K562 treated with DMSO at 1 percent for 12 hours (cell line): ENCODE results near the gene MRFAP1L1. TPM values are rescaled to one million over a fixed set of nuclear protein-coding genes. Genes with fewer than 3 reads are reported as not detected.

Experiments
- total RNA-seq: library from RNA; unstranded; fragments of 300-600 nt; gene quantifications from 2 replicates; pipeline ENCODE4 v1.2.3, GENCODE V29; 2022; ENCODE audit not compliant: insufficient read depth

The MRFAP1L1 gene
- 73.5 and 101 TPM in 2 replicates for total RNA-seq

GRCh38 chr4:6709230-6710114 is at the start of gene MRFAP1L1:
Gene MRFAP1L1 (minus strand): TSS chr4:6709865. CDS start chr4:6709629, 236 bp downstream.

DNA sequence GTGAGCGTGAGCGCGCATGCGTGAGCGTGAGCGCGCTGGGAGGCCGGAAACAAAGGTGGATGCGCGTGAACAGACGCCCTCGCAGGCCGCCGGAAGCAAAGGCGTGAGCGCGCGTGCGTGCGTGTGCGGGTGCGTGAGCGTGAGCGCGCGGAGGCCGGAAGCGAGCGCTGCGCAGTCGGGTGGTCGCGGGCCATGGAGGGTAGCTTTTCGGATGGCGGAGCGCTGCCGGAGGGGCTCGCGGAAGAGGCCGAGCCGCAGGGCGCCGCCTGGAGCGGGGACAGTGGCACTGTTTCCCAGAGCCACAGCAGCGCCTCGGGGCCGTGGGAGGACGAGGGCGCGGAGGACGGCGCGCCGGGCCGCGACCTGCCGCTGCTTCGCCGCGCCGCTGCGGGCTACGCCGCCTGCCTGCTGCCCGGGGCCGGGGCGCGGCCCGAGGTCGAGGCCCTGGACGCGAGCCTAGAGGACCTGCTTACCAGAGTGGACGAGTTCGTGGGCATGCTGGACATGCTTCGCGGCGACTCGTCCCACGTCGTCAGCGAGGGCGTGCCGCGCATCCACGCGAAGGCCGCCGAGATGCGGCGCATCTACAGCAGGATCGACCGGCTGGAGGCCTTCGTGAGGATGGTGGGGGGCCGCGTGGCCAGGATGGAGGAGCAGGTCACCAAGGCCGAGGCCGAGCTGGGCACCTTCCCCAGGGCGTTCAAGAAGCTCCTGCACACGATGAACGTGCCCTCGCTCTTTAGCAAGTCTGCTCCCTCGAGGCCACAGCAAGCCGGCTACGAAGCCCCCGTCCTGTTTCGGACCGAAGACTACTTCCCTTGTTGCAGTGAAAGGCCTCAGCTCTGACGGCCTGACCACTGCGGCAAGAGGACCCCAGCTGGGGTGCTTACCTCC is 6.6 kb upstream of the MRFAP1L1 start, which contains the start of gene BLOC1S4:
Gene BLOC1S4 (plus strand): TSS at position 157 of the 894 bp plus-strand sequence. CDS start 36 bp downstream, at position 193.

GRCh38 chr4:6693231-6694176 is 16.2 kb downstream of the MRFAP1L1 start, which contains the start of gene S100P:
Gene S100P (plus strand): TSS chr4:6693878. CDS start chr4:6693933, 55 bp downstream.

Other genes starting within 250 kb of the MRFAP1L1 start
- gene PPP2R2C, start 237.3 kb downstream of the MRFAP1L1 start, total RNA-seq, result not detected in 2 replicates
- gene MAN2B2, start 134.7 kb downstream of the MRFAP1L1 start, total RNA-seq, result 6.6 and 30.3 TPM in 2 replicates
- gene MRFAP1, start 69.2 kb downstream of the MRFAP1L1 start, total RNA-seq, result 346 and 408 TPM in 2 replicates
- gene S100P, start 16.0 kb downstream of the MRFAP1L1 start, total RNA-seq, result 77.1 and 186 TPM in 2 replicates
- gene BLOC1S4, start 6.3 kb upstream of the MRFAP1L1 start, total RNA-seq, result 36.1 and 37.4 TPM in 2 replicates
- 4.3 and 22.8 TPM in 2 replicates for gene KIAA0232, start 72.9 kb upstream of the MRFAP1L1 start, total RNA-seq
- gene TBC1D14, start 200.0 kb upstream of the MRFAP1L1 start, total RNA-seq, result 20.7 and 60.0 TPM in 2 replicates